Activated CD8-positive, alpha-beta memory T cell treated with anti-CD3 and anti-CD28 coated beads for 24 hours (primary cell): Measurements from ENCODE around the gene OBSCN.

ENCODE experiments used
- DNase-seq: peaks from one replicate; pipeline ENCODE4 v3.0.0-alpha.2; 2020

OBSCN gene

GRCh38 chr1:228410671-228411070 is 202.8 kb downstream of the OBSCN start:
- DNase-seq = no peak

GRCh38 chr1:228411121-228411520 is 203.3 kb downstream of the OBSCN start:
- no peak for DNase-seq

- no peak for DNase-seq
These were observed 203.9 kb downstream of the OBSCN start for GRCh38 chr1:228411548-228412430.

- DNase-seq = no peak
These were observed 205.6 kb downstream of the OBSCN start for GRCh38 chr1:228413241-228414010.

- no peak for DNase-seq
These were observed 206.8 kb downstream of the OBSCN start for GRCh38 chr1:228414511-228415211.

GRCh38 chr1:228415221-228415620 is 207.4 kb downstream of the OBSCN start:
- no peak for DNase-seq

GRCh38 chr1:228415853-228416216 is 208.0 kb downstream of the OBSCN start:
- no peak for DNase-seq

GRCh38 chr1:228416217-228416933 is 208.5 kb downstream of the OBSCN start, which contains the start of gene TRIM17:
TSS of gene TRIM17 (minus strand) at chr1:228416861. CDS start at chr1:228415072, 1,789 bp downstream.
- peak; percentile 80 for DNase-seq

GRCh38 chr1:228417061-228417460 is 209.2 kb downstream of the OBSCN start:
- no peak for DNase-seq

GRCh38 chr1:228417483-228418203 is 209.8 kb downstream of the OBSCN start:
- DNase-seq = no peak

GRCh38 chr1:228420968-228421826 is 213.4 kb downstream of the OBSCN start:
- DNase-seq = no peak

- DNase-seq = no peak
These were observed 215.7 kb downstream of the OBSCN start for GRCh38 chr1:228423404-228424053.

- no peak for DNase-seq
These were observed 217.1 kb downstream of the OBSCN start for GRCh38 chr1:228424685-228425660.

- DNase-seq = no peak
These were observed 218.8 kb downstream of the OBSCN start for GRCh38 chr1:228426518-228427175.

GRCh38 chr1:228428412-228428811 is 220.6 kb downstream of the OBSCN start:
- no peak for DNase-seq
